Hepatocyte (in vitro differentiated cells): ENCODE data around the gene ITGAE.

ENCODE experiments used
- CTCF ChIP-seq: fragments of 200-600 bp; sonication (generic); IDR thresholded peaks from 2 replicates; pipeline ENCODE4 v1.5.1; 2016; ENCODE audit warnings: antibody characterized with exemption, mild to moderate bottlenecking; ENCODE audit not compliant: poor library complexity
- EZH2 ChIP-seq: fragments of 200-600 bp; sonication (generic); IDR thresholded peaks from 2 replicates; pipeline ENCODE4 v1.6.1; 2016; ENCODE audit warnings: antibody characterized with exemption, mild to moderate bottlenecking, borderline replicate concordance
- EZH2phosphoT487 ChIP-seq: fragments of 200-600 bp; sonication (generic); IDR thresholded peaks from one replicate; pipeline ENCODE4 v1.6.1; 2018; ENCODE audit warnings: antibody characterized with exemption, mild to moderate bottlenecking, low read depth, moderate library complexity; ENCODE audit not compliant: unreplicated experiment, severe bottlenecking

- TF ChIP-seq CTCF: no peak
- TF ChIP-seq EZH2: no peak
- no peak for TF ChIP-seq EZH2phosphoT487
Measured at GRCh38 chr17:3788200-3788599, 12.8 kb downstream of the ITGAE start.
